VCaP (cell line): ENCODE results near the gene SLC25A45.

Experiments used
- H3K27ac ChIP-seq: fragments of 450-650 bp; 2 replicates; pipeline ENCODE4 v1.5.1; 2017
- TF ChIP-seq, protein P1 (sequence below): fragments of 450-650 bp; conservative IDR thresholded peaks from 2 replicates; pipeline ENCODE4 v1.5.1; 2017; ENCODE audit warnings: mild to moderate bottlenecking, moderate library complexity

The SLC25A45 gene

DNA sequence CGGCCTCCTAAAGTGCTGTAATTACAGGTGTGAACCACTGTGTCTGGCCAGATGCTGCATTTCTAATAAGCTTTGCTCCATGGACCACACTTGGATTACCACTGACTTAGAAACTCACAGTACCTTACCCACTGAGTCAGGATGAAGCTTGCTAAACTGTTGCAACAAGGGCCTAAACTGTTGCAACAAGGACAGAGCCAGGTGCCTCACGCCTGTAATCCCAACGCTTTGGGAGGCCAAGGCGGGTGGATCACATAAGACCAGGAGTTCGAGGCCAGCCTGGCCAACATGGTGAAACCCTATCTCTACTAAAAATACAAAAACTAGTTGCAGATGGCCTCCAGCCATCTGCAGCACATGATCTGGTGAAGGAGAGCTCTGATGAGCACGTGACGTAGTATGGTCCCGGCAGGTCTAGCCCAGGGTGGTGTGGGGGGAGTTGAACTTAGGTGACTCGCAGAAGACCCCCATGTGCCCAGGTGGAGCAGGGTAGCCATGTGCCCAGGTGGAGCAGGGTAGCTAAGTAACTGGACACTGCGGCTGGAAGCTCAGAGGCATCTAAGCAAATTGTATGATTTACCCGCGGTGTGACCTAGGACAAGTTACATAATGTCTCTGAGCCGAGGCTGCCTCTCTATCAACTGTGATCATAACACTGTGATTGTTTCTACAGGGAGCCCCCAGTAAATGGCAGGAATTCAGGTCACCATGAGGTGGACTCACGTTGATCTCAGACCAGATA is 8.4 kb downstream of the SLC25A45 start:
- TF ChIP-seq, protein P1, sequence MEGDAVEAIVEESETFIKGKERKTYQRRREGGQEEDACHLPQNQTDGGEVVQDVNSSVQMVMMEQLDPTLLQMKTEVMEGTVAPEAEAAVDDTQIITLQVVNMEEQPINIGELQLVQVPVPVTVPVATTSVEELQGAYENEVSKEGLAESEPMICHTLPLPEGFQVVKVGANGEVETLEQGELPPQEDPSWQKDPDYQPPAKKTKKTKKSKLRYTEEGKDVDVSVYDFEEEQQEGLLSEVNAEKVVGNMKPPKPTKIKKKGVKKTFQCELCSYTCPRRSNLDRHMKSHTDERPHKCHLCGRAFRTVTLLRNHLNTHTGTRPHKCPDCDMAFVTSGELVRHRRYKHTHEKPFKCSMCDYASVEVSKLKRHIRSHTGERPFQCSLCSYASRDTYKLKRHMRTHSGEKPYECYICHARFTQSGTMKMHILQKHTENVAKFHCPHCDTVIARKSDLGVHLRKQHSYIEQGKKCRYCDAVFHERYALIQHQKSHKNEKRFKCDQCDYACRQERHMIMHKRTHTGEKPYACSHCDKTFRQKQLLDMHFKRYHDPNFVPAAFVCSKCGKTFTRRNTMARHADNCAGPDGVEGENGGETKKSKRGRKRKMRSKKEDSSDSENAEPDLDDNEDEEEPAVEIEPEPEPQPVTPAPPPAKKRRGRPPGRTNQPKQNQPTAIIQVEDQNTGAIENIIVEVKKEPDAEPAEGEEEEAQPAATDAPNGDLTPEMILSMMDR = no peak
- no peak overlapping the region for H3K27ac ChIP-seq

DNA sequence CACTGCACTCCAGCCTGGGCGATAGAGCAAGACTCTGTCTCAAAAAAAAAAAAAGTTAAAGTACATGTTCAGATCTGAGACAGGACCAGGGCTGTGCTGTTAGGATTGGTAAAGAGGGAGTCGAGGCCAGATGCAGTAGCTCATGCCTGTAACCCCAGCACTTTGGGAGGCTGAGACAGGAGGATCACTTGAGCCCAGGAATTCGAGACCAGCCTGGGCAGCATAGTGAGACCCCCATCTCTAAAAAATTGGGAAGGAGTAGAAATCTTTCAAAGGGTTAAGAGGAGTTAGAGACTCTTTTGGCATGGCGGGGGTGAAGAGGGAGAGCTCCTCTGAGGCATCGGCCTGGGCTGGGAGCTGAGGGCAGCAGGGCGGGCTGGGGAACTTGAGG is 11.8 kb downstream of the SLC25A45 start:
- peak overlapping the region; percentile 16 for H3K27ac ChIP-seq
- TF ChIP-seq, protein P1 = no peak

DNA sequence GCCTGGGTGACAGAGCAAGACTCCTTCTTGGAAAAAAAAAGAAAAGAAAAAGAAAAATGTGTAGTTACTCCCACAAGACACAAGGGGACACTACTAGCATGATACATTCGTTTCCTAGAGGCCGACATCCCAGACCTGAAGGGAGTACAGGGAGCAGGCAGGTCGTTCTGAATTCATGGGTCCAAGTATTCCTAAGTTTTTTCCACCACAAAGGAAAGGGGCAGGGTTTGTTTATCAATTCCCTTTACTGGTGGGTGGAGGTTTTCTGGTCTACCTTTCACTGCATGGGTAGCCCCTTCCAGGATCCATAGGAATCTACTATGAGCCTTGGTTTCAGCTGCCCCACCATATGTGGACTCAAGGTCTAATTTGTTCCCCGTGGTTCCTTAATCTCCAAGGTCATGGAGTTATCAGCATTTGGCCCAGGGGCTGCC is 16.1 kb downstream of the SLC25A45 start:
- peak overlapping the region; percentile 46 for H3K27ac ChIP-seq
- TF ChIP-seq, protein P1 = peak; percentile 100

DNA sequence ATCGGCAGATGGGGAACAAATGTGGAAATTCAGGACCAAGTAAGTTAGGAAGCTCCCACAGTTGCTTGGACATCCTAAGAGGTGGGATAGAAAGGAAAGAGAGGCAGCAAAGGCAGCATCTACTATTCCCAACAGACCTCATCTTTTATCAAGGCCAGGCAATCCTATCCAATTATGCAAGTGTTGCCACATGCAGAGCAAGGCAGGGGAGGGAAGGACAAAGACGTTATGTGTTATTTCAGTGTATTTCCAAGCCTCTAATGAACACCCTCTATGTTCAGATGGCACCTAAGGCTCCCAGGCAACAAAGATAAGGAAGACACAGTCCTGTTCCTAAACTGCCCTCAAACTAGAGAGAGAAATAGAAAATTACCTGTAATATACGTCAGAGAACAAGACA is 18.7 kb downstream of the SLC25A45 start:
- no peak overlapping the region for H3K27ac ChIP-seq
- TF ChIP-seq, protein P1 = no peak

DNA sequence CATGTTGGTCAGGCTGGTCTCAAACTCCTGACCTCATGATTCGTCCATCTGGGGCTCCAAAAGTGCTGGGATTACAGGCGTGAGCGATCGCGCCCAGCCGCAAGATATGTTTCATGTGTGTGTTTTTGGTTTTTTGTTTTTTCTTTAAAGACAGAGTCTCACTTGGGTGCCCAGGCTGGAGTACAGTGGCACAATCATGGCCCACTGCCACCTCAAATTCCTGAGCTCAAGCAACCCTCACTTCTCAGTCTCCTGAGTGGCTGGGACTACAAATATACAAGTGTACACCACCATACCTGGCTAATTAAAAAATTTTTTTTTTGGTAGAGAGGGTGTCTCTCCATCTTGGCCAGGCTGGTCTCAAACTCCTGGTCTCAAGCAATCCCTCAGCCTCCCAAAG is 19.5 kb downstream of the SLC25A45 start:
- H3K27ac ChIP-seq = no peak overlapping the region
- TF ChIP-seq, protein P1 = no peak

DNA sequence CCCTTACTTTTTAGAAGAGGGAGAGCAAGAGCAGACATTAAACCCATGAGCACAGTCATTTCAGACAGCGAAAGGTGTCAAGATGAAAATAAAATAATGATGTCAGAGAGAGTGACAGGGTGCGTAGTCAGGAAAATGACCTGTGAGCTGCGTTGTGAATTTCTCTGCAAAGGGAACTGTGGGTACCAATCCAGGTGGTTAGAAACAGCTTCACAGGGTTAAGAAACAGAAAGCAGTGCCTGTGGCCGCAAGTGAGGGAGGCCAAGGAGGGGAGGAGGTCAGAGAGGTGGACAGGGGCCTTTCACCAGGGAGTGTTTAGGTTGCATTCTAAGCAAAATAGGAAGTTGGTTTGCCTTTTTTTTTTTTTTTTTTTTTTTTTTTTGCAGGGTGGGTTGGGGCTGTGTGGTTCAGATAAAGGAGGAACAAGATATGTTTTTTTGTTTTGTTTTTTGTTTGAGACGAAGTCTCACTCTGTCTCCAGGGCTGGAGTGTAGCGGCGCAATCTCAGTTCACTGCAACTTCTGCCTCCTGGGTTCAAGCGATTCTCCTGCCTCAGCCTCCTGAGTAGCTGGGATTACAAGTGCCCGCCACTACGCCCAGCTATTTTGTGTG is 20.0 kb downstream of the SLC25A45 start:
- TF ChIP-seq, protein P1 = no peak
- H3K27ac ChIP-seq = no peak overlapping the region

DNA sequence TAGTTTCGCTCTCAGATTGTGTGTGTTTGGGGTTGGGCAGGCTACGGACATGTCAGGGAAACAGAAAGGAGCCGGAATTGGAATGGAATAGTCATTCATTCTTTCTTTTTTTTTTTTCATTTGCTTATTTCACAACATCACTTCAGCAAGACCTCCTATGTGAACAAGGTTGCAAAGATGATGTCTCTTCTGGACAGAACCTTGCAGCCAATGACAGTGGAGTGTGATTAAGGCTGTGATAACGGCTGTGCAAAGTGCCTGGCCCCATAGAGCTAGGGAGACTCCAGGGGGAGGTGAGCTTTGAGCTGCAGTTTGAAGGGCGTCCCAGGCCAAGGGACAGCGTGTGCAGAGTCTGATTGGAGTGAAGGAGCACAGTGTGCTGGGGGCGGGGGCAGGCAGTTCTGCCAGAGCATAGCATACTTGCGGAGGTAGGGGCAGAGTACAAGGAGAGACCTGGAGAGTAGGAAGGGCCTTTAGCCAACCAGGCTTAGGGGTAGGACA is 24.5 kb downstream of the SLC25A45 start:
- TF ChIP-seq, protein P1 = no peak
- no peak overlapping the region for H3K27ac ChIP-seq
